UCSD-AML1 (cell line): ENCODE measurements around the gene PRKACA.
"Not testable (repeated sequence)": the region's sequence is repeated elsewhere in the genome, so short reads cannot be mapped to it uniquely, and the experiment has no call there.

ENCODE experiments used
- DNase-seq: peaks from one replicate; lab custom pipeline; 2025; ENCODE audit not compliant: unreplicated experiment; lab: John Stamatoyannopoulos, UW

PRKACA gene

GRCh38 chr19:14148751-14149410 is 31.3 kb upstream of the PRKACA start:
- DNase-seq, result no peak

- DNase-seq, result peak; percentile 57
Measured at GRCh38 chr19:14147797-14148605, 30.4 kb upstream of the PRKACA start.

GRCh38 chr19:14146789-14147216 is 29.2 kb upstream of the PRKACA start:
- DNase-seq, result no peak

GRCh38 chr19:14146169-14146568 is 28.6 kb upstream of the PRKACA start:
- not testable (repeated sequence) for DNase-seq

- no peak for DNase-seq
Measured at GRCh38 chr19:14145381-14145780, 27.8 kb upstream of the PRKACA start.

- no peak for DNase-seq
Measured at GRCh38 chr19:14142262-14143190, 25.0 kb upstream of the PRKACA start.

- DNase-seq, result no peak
Measured at GRCh38 chr19:14141041-14141440, 23.5 kb upstream of the PRKACA start.

- DNase-seq, result peak; percentile 65
Measured at GRCh38 chr19:14139944-14140343, 22.4 kb upstream of the PRKACA start.

GRCh38 chr19:14138576-14139265 is 21.2 kb upstream of the PRKACA start:
- no peak for DNase-seq

- peak; percentile 99 for DNase-seq
Measured at GRCh38 chr19:14136509-14137281, 19.1 kb upstream of the PRKACA start, which contains the start of gene ASF1B. ASF1B (minus strand) TSS chr19:14136589; CDS start chr19:14136456, 133 bp downstream.

GRCh38 chr19:14135985-14136508 is 18.5 kb upstream of the PRKACA start:
- DNase-seq, result no peak

GRCh38 chr19:14135355-14135754 is 17.8 kb upstream of the PRKACA start:
- no peak for DNase-seq

- DNase-seq, result no peak
Measured at GRCh38 chr19:14127929-14128509, 10.5 kb upstream of the PRKACA start.

GRCh38 chr19:14127176-14127575 is 9.6 kb upstream of the PRKACA start:
- DNase-seq, result no peak

GRCh38 chr19:14122924-14123323 is 5.4 kb upstream of the PRKACA start:
- no peak for DNase-seq

GRCh38 chr19:14120497-14120780 is 2.9 kb upstream of the PRKACA start:
- DNase-seq, result no peak

GRCh38 chr19:14119644-14120496 is 2.3 kb upstream of the PRKACA start:
- DNase-seq, result no peak

GRCh38 chr19:14119146-14119545 is 1.6 kb upstream of the PRKACA start:
- DNase-seq, result no peak
